Measurements from ENCODE around the gene ZNF212. TPM values are rescaled to one million over a fixed set of nuclear protein-coding genes. Genes with fewer than 3 reads are reported as not detected.

The ZNF212 gene
- polyA plus RNA-seq, 1 donor = 14.0 TPM

DNA sequence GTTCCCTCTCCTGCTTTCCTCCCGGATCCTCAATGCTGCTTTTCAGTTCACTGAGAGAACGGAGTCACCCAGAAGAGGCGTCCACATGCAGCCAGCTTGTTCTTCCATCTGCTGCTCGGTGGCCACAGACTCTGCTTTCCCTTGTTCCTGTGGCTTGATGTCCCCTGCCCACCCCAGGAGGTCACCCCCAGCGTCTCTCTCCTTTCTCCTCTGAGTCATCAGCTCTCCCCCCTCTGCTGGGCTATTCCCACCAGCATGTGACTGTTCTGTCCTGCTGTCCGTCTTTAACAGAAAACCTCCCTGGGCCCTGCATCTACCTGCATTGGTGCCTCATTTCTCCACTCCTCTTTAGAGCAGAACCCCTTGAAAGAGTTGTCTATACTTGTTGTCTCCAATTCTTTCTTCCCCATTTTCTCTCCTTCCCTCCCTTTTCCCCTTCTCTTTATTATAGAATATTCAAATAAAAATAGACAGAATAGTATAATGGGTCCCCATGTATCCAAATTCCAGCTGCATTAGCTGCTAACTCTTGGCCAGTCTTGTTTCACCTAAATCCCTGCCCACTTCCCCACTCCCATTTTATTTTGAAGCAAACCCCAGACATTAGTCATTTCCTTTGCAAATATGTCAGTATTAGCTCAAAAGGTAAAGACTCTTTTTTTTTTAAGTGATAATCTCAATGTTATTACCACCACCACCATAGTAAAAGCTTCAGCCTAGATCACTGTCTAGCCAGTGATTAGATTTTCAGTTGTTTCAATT, 40.0 kb upstream of the ZNF212 start:
- Histone ChIP-seq H3K27ac (ENCODE audit: low read length) (no peak overlapping the region), H3K9me3 (ENCODE audit: control insufficient read depth, low read depth, low read length) (no peaks in the 10 kb centered on the region), H3K36me3 (ENCODE audit: control insufficient read depth, insufficient read depth, low read length) (peaks cover 54% of the 10 kb centered on the region), H3K4me3 (ENCODE audit: low read length) (no peak overlapping the region), H3K27me3 (ENCODE audit: control insufficient read depth, insufficient read depth, low read length) (no peaks in the 10 kb centered on the region), H3K4me1 (ENCODE audit: control insufficient read depth, insufficient read depth, low read length) (peaks cover 13% of the 10 kb centered on the region)
- WGBS (ENCODE audit: insufficient coverage, low lambda C conversion rate) = 100% methylated on average over 1 of the region's 6 CpGs
- DNase-seq = no peak

DNA sequence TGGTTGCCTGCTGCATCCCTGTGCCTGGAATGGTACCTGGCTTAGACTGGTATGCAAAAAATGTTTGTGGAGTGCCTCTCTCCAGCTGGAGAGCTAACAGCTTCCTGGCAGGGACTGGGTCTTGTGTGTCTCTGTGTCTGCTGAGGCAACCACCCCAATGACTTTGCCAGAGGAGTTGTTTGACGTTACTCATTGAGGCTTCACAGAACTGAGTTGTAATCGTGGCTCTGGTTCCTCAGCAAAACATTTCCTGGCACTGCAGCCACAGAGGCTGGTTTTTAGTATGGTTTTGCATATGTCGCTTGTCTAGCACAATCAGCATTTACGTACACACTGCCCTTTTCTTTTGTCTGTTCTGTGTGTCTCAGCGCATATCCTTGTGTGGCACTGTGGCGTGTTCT, 36.6 kb upstream of the ZNF212 start:
- peaks cover 80% of the 10 kb centered on the region for H3K36me3 ChIP-seq (ENCODE audit: control insufficient read depth, insufficient read depth, low read length)
- H3K4me1 ChIP-seq (ENCODE audit: control insufficient read depth, insufficient read depth, low read length) = no peaks in the 10 kb centered on the region
- no peaks in the 10 kb centered on the region for H3K9me3 ChIP-seq (ENCODE audit: control insufficient read depth, low read depth, low read length)
- WGBS (ENCODE audit: insufficient coverage, low lambda C conversion rate) = no CpG with 5 or more reads among the region's 6 CpGs
- no peak overlapping the region for H3K4me3 ChIP-seq (ENCODE audit: low read length)
- H3K27me3 ChIP-seq (ENCODE audit: control insufficient read depth, insufficient read depth, low read length) = no peaks in the 10 kb centered on the region
- no peak overlapping the region for H3K27ac ChIP-seq (ENCODE audit: low read length)
- DNase-seq = no peak

DNA sequence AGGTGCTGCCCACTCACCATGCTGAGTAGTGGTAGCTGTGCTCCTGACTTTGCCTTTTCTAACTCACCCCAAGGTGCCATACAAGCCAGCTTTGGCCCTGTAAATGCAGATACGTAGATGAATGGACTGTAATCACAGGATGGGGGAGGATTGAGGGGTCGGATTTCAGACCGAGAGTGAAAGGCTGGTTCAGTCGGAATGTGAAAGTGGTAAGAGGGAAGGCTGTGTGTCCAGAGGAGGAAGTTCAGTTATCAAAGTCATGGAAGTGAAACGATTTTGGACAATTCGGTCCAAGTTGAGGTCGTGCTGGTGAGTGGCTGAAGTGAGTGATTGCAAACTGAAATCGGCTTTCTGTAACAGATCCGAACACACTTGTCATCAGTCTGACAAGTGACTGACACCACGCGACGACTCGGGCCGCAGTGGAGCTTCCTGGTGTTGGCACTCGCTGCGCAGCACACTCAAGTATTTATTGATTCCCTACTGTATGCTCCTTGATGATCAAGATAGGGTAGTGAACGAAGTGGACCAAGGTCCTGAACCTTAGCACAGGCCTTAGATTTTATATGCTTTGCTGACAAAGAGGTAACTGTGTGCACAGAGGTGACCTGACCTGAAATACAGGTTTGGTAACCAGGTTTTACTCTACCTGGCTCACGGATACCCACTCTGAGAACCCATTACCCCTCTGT, 33.6 kb upstream of the ZNF212 start:
- Histone ChIP-seq H3K9me3 (ENCODE audit: control insufficient read depth, low read depth, low read length) (no peaks in the 10 kb centered on the region), H3K27me3 (ENCODE audit: control insufficient read depth, insufficient read depth, low read length) (no peaks in the 10 kb centered on the region), H3K27ac (ENCODE audit: low read length) (no peak overlapping the region), H3K4me1 (ENCODE audit: control insufficient read depth, insufficient read depth, low read length) (no peaks in the 10 kb centered on the region), H3K4me3 (ENCODE audit: low read length) (no peak overlapping the region), H3K36me3 (ENCODE audit: control insufficient read depth, insufficient read depth, low read length) (peaks cover 78% of the 10 kb centered on the region)
- DNase-seq = peak in 1 of 2 donors; percentile 38
- WGBS (ENCODE audit: insufficient coverage, low lambda C conversion rate) = no CpG with 5 or more reads among the region's 18 CpGs

DNA sequence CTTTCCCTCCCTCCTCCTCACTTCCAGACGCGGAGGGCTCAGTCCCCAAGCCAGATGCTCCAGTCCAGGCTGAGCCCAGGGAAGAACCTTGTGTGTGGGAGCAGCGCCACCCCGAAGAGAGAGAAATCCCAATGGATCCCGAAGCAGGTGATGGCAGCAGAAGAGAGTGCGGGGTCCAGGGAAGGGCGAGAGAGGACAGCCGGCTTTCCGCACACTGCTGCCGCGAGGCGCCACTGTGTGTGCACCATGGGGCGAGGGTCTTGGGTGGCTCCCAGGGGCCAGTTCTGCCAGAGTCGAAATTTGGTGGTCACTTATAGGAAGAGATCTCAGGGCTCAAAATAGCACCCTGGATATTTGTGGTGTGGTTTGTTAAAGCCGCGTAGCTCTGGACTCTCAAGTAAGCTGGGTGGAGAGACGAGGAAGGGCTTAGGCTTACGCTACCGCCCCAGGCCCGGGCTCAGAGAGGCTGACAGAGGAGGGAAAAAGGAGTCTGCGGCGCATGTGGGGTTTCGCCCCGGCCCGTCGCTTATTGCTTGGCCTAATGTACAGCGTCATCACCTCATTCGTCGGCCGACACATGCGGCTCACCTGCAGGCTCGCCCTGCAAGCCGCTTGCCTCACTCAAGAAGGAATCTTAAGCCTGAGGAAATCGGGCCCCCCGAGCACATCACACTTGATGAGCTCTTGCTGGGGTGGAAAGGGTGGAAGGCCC, 32.0 kb upstream of the ZNF212 start:
- H3K36me3 ChIP-seq (ENCODE audit: control insufficient read depth, insufficient read depth, low read length) = peaks cover 83% of the 10 kb centered on the region
- no peak for DNase-seq
- WGBS (ENCODE audit: insufficient coverage, low lambda C conversion rate) = no CpG with 5 or more reads among the region's 35 CpGs

DNA sequence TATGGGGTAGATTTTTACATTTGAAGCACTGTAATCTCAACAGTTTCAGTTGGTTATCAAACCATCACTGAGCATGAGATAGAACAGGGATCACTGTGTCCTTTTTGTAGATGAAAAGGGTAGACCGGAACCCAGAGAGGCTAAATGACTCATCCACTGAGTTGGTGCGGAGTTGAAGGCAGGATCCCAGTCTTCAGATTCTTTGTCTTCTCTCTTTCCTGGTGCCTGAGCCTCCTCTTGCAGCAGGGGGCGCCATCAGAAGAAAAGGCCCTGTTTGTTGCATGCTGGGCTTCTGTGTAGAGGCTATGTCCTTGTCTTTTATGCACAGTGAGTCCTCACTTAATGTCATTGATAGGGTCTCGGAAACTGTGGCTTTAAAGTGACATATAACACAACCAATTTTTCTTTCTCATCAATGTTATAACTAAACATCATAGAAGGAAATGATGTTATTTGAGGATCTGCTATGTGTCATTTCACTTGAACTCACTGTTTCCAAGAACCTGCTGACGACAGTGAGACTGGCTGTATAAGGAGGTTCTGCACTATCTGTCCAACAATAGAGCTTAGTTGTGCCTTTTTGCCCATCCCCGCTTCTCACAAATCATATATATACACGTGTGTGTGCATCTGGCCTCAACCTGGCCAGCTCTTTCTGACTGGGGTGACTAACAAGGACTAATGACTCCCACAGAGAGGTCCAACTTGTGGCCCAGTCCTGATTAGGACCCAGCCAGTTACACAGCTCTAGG, 29.8 kb upstream of the ZNF212 start:
- H3K27ac ChIP-seq (ENCODE audit: low read length) = no peak overlapping the region
- WGBS (ENCODE audit: insufficient coverage, low lambda C conversion rate) = no CpG with 5 or more reads among the region's 7 CpGs
- no peaks in the 10 kb centered on the region for H3K27me3 ChIP-seq (ENCODE audit: control insufficient read depth, insufficient read depth, low read length)
- no peak for DNase-seq
- no peaks in the 10 kb centered on the region for H3K9me3 ChIP-seq (ENCODE audit: control insufficient read depth, low read depth, low read length)
- H3K4me3 ChIP-seq (ENCODE audit: low read length) = no peak overlapping the region
- peaks cover 85% of the 10 kb centered on the region for H3K36me3 ChIP-seq (ENCODE audit: control insufficient read depth, insufficient read depth, low read length)
- H3K4me1 ChIP-seq (ENCODE audit: control insufficient read depth, insufficient read depth, low read length) = no peaks in the 10 kb centered on the region

More for the DNA sequence above, 32.0 kb upstream of the ZNF212 start:
- Histone ChIP-seq H3K4me3 (ENCODE audit: low read length) (no peak overlapping the region), H3K27me3 (ENCODE audit: control insufficient read depth, insufficient read depth, low read length) (no peaks in the 10 kb centered on the region), H3K9me3 (ENCODE audit: control insufficient read depth, low read depth, low read length) (no peaks in the 10 kb centered on the region), H3K4me1 (ENCODE audit: control insufficient read depth, insufficient read depth, low read length) (no peaks in the 10 kb centered on the region), H3K27ac (ENCODE audit: low read length) (no peak overlapping the region)

DNA sequence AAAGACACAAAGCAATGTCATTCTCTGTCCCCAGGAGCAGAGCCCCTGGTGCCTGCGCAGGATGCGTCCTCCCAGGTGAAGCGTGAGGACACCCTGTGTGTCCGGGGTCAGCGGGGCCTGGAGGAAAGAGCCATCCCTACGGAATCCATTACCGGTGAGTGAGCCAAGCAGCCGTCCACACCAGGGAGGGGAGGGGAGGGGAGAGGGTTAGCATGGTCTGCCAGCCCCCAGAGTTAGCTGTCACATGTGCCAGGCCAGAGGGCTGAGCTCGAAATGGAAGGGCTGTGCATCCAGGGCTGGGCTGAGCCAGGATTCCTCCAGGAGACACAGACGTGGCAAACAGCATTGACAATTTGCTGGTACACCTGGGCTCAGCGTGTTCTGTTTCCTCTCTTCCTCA, 28.9 kb upstream of the ZNF212 start:
- Histone ChIP-seq H3K27ac (ENCODE audit: low read length) (no peak overlapping the region), H3K36me3 (ENCODE audit: control insufficient read depth, insufficient read depth, low read length) (peaks cover 91% of the 10 kb centered on the region), H3K9me3 (ENCODE audit: control insufficient read depth, low read depth, low read length) (no peaks in the 10 kb centered on the region), H3K4me3 (ENCODE audit: low read length) (no peak overlapping the region), H3K27me3 (ENCODE audit: control insufficient read depth, insufficient read depth, low read length) (no peaks in the 10 kb centered on the region), H3K4me1 (ENCODE audit: control insufficient read depth, insufficient read depth, low read length) (no peaks in the 10 kb centered on the region)
- no CpG with 5 or more reads among the region's 11 CpGs for WGBS (ENCODE audit: insufficient coverage, low lambda C conversion rate)
- no peak for DNase-seq

DNA sequence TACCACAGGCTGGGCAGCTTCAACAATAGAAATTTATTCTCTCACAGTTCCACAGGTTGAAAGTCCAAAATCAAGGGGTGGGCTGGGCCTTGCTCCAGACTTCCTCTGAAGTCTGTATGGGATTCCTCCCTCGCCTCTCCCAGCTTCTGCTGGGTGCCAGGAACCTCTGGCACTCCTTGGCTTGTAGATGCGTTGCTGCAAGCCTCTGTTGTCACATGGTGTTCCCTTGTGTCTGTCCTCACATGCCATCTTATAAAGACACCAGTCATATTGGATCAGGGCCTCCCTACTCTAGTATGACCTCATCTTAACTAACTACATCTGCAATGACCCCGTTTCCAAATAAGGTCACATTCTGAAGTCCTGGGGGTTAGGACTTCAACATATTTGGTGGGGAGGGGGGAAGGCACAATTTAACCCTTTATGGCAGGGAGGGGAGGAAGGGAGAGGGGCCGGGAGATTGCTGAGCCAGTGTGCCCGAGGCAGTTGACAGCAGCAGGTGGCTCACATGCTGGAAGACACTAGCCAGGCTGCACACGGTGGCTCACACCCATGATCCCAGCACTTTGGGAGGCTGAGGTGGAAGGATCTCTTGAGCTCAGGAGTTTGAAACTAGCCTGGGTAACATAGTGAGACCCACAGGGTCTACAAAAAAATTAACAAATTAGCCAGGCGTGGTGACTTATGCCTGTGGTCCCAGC, 25.3 kb upstream of the ZNF212 start:
- Histone ChIP-seq H3K27me3 (ENCODE audit: control insufficient read depth, insufficient read depth, low read length) (no peaks in the 10 kb centered on the region), H3K36me3 (ENCODE audit: control insufficient read depth, insufficient read depth, low read length) (peaks cover 95% of the 10 kb centered on the region)
- no CpG with 5 or more reads among the region's 7 CpGs for WGBS (ENCODE audit: insufficient coverage, low lambda C conversion rate)

DNA sequence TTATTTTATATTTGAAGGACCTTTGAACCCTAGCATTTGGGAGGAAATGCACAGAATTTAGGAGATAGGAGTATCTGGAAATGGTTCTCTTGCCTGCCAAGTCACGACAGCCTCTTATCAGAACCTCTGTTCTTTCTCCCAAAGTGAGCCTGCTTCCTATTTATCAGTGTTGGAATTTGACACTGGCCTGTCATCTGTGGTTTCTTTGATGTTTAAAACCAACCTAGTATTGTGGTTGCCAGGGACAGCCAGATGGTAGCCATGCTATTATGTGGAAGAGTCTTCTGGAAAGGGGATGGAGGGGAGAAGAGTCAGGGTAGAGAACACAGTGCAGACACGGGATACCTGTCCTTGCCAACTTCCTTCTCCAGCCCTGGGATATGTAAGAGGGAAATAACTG, 23.0 kb upstream of the ZNF212 start:
- Histone ChIP-seq H3K36me3 (ENCODE audit: control insufficient read depth, insufficient read depth, low read length) (peaks cover 87% of the 10 kb centered on the region), H3K27ac (ENCODE audit: low read length) (no peak overlapping the region), H3K9me3 (ENCODE audit: control insufficient read depth, low read depth, low read length) (no peaks in the 10 kb centered on the region), H3K27me3 (ENCODE audit: control insufficient read depth, insufficient read depth, low read length) (no peaks in the 10 kb centered on the region), H3K4me3 (ENCODE audit: low read length) (no peak overlapping the region), H3K4me1 (ENCODE audit: control insufficient read depth, insufficient read depth, low read length) (no peaks in the 10 kb centered on the region)
- WGBS (ENCODE audit: insufficient coverage, low lambda C conversion rate) = no CpG with 5 or more reads among the region's 2 CpGs
- DNase-seq = no peak

More for the DNA sequence above, 25.3 kb upstream of the ZNF212 start:
- Histone ChIP-seq H3K4me3 (ENCODE audit: low read length) (no peak overlapping the region), H3K4me1 (ENCODE audit: control insufficient read depth, insufficient read depth, low read length) (no peaks in the 10 kb centered on the region), H3K27ac (ENCODE audit: low read length) (no peak overlapping the region), H3K9me3 (ENCODE audit: control insufficient read depth, low read depth, low read length) (no peaks in the 10 kb centered on the region)
- no peak for DNase-seq

DNA sequence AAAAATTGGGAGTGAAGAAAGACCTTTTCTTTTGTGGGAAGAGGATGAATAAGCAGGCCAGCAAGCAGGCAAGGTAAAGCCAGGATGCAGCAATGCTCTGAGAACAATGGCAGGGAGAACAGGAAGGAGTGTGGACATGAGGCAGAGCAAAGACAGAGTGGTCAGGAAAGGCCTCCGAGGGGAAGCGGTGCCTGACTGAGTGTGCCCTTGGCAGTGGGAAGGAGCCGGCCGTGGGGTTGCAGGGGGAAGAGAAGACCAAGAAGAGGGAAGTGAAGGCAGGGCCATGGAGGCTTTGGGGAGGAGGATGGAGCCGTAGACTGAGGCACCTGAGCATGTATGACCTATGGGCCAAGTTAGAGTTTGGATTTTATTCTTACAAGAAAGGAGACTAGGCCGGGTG, 21.9 kb upstream of the ZNF212 start:
- Histone ChIP-seq H3K36me3 (ENCODE audit: control insufficient read depth, insufficient read depth, low read length) (peaks cover 83% of the 10 kb centered on the region), H3K27ac (ENCODE audit: low read length) (no peak overlapping the region), H3K4me3 (ENCODE audit: low read length) (no peak overlapping the region), H3K9me3 (ENCODE audit: control insufficient read depth, low read depth, low read length) (no peaks in the 10 kb centered on the region), H3K27me3 (ENCODE audit: control insufficient read depth, insufficient read depth, low read length) (no peaks in the 10 kb centered on the region), H3K4me1 (ENCODE audit: control insufficient read depth, insufficient read depth, low read length) (no peaks in the 10 kb centered on the region)
- 100% methylated on average over 1 of the region's 6 CpGs for WGBS (ENCODE audit: insufficient coverage, low lambda C conversion rate)
- no peak for DNase-seq

Measured in large intestine (tissue), 3 donors.